NK-92 treated with Interleukin-12 subunit alpha and Interleukin-12 subunit beta, amount 100 ng/mL, for 24 hours (cell line): Measurements from ENCODE around the gene GANAB.
"Not testable (repeated sequence)": the region's sequence is repeated elsewhere in the genome, so short reads cannot be mapped to it uniquely, and the experiment has no call there.

ENCODE experiments used
- DNase-seq: peaks from one replicate; lab custom pipeline; 2025; lab: John Stamatoyannopoulos, UW

Gene GANAB

GRCh38 chr11:62621027-62621566, 25.3 kb downstream of the GANAB start:
- DNase-seq: no peak

DNA sequence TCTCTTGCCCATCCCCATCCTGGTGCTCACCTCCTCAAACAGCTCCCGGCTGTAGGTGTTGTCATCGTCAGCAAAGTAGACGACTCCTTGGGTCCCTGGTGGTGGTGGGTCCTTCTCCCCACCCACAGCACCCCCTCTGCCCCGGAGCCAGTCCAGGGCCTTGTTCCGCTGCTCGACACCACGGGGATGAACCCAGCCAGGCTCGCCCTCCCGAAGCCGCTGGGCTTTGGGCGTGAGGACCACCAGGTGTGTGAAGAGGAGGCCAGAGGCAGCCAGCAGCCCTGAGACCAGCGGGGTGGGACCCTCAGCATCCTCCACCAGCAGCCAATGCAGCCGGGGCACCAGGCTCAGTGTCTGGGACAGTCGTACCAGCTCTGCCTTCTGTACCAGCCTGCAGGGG, 29.5 kb downstream of the GANAB start:
- DNase-seq: not testable (repeated sequence)

GRCh38 chr11:62615521-62615920, 30.9 kb downstream of the GANAB start:
- DNase-seq: no peak

- DNase-seq: peak; percentile 35
Measured at GRCh38 chr11:62614275-62614674, 32.1 kb downstream of the GANAB start.

DNA sequence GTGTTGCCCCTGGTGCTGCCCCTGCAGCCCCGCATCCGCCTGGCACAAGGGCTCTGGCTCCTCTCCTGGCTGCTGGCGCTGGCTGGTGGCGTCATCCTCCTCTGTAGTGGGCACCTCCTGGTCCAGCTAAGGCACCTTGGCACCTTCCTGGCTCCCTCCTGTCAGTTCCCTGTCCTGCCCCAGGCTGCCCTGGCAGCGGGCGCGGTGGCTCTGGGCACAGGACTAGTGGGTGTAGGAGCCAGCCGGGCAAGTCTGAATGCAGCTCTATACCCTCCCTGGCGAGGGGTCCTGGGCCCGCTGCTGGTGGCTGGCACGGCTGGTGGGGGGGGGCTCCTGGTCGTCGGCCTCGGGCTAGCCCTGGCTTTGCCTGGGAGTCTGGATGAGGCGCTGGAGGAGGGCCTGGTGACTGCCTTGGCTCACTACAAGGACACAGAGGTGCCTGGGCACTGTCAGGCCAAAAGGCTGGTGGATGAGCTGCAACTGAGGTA, 33.1 kb downstream of the GANAB start:
- DNase-seq: no peak

- peak; percentile 90 for DNase-seq
Measured at GRCh38 chr11:62612366-62613290, 33.8 kb downstream of the GANAB start, which contains the start of the genes EML3 and ROM1. EML3 (minus strand) TSS chr11:62612775; CDS start chr11:62612457, 318 bp downstream. ROM1 (plus strand) TSS chr11:62613257; CDS start chr11:62613282, 25 bp downstream.

DNA sequence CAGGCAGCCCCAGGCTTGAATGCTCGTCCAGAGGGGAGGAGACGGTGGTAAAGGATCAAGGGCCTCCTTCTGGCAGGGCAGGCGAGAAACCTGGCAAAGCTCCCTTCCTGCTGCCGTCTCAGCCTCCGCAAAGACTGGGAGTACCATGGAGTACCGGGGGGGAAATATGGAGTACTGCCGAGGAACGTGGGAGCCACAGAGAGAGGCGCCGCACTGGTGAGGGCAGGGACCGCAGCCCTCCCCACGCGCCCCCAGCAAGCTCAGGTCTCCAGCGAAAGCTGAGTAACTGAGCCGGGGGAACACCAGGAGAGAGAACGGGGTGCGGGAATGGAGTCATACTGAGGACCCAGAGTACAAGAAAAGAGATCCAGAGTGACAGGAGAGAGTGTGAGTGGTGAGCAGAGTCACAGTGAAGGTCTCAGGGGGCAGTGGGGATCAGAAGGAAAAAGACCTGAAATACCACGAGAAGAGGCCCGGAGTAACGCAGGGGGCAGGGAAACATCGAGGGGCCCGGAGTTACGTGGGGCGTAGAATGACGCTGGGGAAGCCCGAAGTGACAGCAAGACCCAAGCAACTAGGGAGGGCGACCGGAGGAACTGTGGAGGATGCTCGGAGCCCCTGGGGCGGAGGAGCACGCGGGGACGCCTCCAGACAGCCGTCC, 34.6 kb downstream of the GANAB start:
- DNase-seq: no peak

- DNase-seq: no peak
Measured at GRCh38 chr11:62610814-62611704, 35.4 kb downstream of the GANAB start.

DNA sequence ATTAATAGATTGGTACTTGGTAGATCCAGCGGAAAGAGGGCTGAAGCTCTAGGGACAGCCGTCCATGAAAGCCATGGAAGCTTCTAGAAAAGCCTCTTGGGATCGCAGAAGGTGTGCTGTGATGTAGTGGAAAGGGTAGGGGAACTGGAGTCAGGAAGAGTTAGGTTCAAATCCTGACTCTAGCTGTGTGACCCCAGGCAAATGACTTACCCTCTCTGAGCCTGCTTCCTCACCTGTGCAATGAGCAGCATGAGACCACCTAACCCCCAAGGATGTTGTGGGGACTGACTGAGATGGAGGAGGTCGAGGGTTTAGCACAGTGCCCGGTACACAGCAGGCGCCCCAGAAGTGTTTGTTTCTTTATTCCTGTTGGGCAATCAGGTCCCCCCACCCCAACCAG, 36.0 kb downstream of the GANAB start:
- DNase-seq: no peak

DNA sequence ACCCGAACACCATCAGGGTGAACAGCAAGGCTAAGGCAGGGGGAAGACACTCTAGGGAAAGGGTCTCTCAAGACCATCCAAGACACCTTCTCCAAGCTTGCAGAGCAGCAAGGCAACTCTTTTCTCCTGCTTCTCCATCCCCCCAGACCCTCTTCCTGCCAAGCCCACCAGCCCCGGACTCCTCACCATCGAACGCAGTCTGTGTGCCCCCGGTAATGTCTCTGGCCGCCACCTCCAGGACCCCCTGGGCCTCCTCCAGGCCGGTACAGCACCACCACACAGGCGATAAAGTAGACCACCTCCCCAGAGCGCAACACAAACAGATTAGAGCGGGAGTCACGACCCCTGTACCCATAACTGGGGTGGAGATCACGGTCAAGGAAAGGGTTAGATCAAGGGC, 37.6 kb downstream of the GANAB start:
- no peak for DNase-seq

GRCh38 chr11:62607714-62608113, 38.7 kb downstream of the GANAB start:
- DNase-seq: no peak

DNA sequence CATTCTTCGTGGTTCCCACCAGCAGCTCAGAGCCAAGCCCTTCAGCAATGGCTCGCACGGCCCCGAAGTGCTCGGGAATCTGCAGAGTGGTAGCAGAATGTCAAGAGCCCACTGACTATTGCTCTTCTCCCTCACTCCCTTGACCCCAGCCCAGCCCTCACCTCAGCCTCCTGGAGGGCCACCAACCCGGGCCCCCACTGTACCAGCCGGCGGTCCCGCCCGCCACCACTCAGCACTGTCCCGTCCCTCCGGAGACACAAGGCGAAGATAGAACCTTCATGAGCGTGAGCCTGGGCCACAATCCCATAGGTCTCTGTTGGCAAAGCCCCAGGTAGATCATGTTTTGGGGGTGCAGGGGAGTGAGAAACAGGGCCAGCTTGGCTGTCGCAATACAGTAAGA, 40.5 kb downstream of the GANAB start:
- no peak for DNase-seq

DNA sequence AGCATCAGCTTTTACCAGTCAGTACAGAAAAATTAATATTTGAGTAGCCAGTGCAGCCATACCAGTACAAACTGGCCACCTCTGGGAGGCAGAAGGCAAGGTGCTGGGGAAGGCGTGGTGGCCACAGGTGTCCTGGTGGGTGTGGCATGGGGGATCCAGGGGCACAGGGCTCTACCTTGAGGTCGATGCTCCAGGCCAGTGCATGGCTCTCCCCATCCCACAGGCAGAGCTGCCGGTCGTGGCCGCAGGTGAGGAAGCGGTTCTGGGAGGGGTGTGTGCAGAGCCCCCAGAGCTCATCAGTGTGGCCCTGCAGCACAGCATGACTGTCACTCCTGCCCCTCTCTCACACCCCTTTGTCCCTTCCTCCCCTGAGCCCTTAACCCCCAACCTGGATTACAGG, 40.9 kb downstream of the GANAB start:
- DNase-seq: no peak

DNA sequence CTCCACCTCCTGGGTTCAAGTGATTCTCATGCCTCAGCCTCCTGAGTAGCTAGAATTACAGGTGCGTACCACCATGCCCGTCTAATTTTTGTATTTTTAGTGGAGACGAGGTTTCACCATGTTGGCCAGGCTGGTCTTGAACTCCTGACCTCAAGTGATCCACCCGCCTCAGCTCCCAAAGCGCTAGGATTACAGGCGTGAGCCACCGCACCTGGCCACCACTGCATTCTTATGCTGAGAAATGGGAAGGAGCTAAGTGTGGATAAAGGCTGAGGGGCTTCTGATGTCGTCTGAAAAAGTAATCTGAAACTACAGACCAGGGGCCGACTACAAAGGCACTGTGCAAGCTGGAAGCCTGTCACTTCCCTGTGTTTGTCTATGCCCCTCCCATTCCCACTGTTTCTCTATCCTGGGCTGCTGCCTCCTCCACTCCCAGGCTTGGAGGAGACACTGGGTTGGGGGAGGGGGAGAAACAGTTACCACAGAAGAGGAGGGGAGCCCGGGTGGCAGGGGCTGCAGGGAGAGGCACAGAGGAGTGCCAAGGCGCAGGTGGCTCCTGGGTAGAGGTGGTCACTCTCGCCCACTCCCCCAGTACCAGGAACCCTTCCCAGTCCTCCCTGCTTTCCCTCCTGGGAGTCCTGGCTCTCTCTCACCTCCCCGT, 41.8 kb downstream of the GANAB start:
- DNase-seq: no peak

- no peak for DNase-seq
Measured at GRCh38 chr11:62603776-62604299, 42.6 kb downstream of the GANAB start.

DNA sequence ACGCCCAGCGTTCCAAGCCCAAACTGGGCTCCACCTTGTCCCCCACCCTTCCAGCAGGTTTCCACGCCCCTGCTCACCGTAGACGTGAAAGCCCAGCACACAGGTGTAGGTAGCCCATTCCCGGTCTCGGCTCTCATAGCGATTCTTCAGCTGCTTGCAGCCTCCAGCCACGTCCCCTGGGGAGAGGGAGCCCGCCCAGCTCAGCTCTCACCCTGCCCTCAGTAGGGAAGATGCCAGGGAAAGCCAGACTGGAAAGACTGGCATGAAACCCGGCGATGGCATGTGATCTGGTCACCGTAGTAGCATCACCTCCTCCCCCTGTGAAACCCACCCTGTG, 43.4 kb downstream of the GANAB start:
- no peak for DNase-seq

- DNase-seq: no peak
Measured at GRCh38 chr11:62602141-62603071, 44.0 kb downstream of the GANAB start.

DNA sequence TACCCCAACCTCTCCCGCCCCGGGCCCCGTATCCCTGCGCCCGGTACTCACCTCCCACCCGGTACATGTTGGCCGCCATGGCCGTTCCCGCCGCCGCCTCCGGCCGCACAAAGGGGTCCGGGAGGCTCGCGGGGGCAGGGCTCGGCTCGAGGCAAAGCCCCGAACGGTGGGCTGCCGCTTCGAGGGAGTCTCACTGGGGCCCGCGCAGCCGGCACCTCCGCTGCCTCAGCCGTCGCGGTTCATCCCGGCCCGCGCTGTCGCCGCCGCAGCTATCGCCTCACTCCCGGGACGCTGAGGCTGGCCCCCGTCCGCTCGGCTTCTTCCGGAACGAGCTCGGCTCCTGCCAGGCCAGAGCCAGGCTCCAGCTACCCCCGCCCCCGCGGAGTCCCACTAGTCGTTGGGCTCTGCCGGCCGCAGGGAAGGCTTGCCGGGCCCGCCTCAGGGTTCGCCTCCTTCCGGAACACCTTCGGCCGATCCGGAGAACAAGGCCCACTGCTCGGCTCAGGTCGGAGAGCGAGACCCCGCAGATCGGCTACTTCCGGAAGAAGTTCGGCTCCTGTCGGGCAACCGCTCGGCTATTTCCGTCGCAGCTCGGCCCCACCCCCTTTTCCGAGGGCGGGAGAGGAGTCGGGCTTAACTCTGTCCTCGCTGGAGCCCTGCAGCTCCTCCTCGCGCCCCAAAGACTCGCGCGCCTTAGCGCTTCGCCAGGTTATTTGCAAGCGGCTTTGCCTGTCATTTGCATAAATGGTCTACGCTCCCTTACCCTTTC, 44.9 kb downstream of the GANAB start, which contains the start of gene MTA2:
TSS of gene MTA2 (minus strand) at position 494 of the 769 bp plus-strand sequence. CDS start at position 79, 415 bp downstream.
- DNase-seq: peak; percentile 98

DNA sequence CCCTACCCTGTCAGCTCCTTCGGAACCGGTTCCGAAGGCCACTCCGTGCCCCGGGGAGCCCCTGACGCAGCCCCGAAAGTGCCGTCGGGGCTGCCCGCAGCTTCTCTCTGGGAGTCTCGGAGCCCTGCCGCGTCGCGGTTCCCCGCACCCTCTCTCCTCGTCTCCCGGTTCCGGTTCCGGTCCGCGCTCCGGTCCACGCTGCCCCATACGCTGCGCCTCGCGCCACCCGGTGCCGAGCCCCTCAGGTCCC, 45.4 kb downstream of the GANAB start:
- DNase-seq: no peak
